H1 (cell line): Measurements from ENCODE around the gene RNF144A. TPM values are rescaled to one million over a fixed set of nuclear protein-coding genes. Genes with fewer than 3 reads are reported as not detected.
A peak's percentile ranks its signal among the peaks of the same experiment; 100 is the strongest.

Experiments
- CTCF ChIA-PET: fragments of 300-600 bp; sonication (Branson Sonifier 250); formaldehyde crosslinking; loops from one replicate; lab custom pipeline; 2021; ENCODE audit not compliant: partially characterized antibody; lab: Charles Lee
- POLR2A ChIA-PET: fragments of 300-600 bp; sonication (Branson Sonifier 250); formaldehyde crosslinking; loops from one replicate; lab custom pipeline; 2021; ENCODE audit warnings: inconsistent platforms; ENCODE audit not compliant: partially characterized antibody; lab: Charles Lee
- DNase-seq, 2 experiments: peaks; one replicate each; pipeline versions ENCODE4 v3.0.0 to v3.0.0-alpha.2; 2010 to 2022; ENCODE audit warnings: low spot score in 2 of 2, low read depth in 1 of 2, mixed read lengths in 1 of 2
- FAIRE-seq: peaks from 2 replicates; lab custom pipeline; 2011; peaks lifted over from hg19 to GRCh38; lab: Jason Lieb, UNC
- H2AFZ ChIP-seq: 2 replicates; pipeline ENCODE4 v1.8.1; 2012; ENCODE audit warnings: low read length, inconsistent platforms
- H2AK5ac ChIP-seq: 2 replicates; pipeline ENCODE4 v1.6.1; 2013; ENCODE audit warnings: low read depth, low read length
- H2BK120ac ChIP-seq: replicated peaks from 2 replicates; pipeline ENCODE3; 2013; ENCODE audit warnings: low read depth, low read length, inconsistent platforms
- H2BK12ac ChIP-seq: 2 replicates; pipeline ENCODE4 v1.6.1; 2013; ENCODE audit warnings: low read depth, low read length
- H2BK15ac ChIP-seq: 2 replicates; pipeline ENCODE4 v1.6.1; 2013; ENCODE audit warnings: low read length
- H2BK20ac ChIP-seq: 2 replicates; pipeline ENCODE4 v1.6.1; 2013; ENCODE audit warnings: low read length
- H2BK5ac ChIP-seq: 2 replicates; pipeline ENCODE4 v1.6.1; 2013; ENCODE audit warnings: low read depth, low read length
- H3K14ac ChIP-seq: 2 replicates; pipeline ENCODE4 v1.6.1; 2013; ENCODE audit warnings: inconsistent platforms; ENCODE audit not compliant: insufficient read length
- H3K18ac ChIP-seq: 2 replicates; pipeline ENCODE4 v1.6.1; 2013; ENCODE audit warnings: low read length; ENCODE audit errors: extremely low read depth
- H3K23ac ChIP-seq: 2 replicates; pipeline ENCODE4 v1.6.1; 2013; ENCODE audit warnings: inconsistent platforms; ENCODE audit not compliant: insufficient read length
- H3K23me2 ChIP-seq: 2 replicates; pipeline ENCODE4 v1.6.1; 2013; ENCODE audit warnings: low read depth, low read length
- H3K27ac ChIP-seq: 2 replicates; pipeline ENCODE4 v1.6.1; 2011; ENCODE audit warnings: low read depth, low read length, inconsistent platforms
- H3K27me3 ChIP-seq, 4 experiments: replicated peaks in 1 of 4; 1 replicate in 1 of 4; 2 replicates in 3 of 4; pipeline versions ENCODE4 v1.6.1 to v1.8.1; 2011 to 2013; ENCODE audit warnings: low read length in 3 of 4, mild to moderate bottlenecking in 3 of 4, inconsistent platforms in 2 of 4, mixed read lengths in 2 of 4, moderate library complexity in 1 of 4; ENCODE audit not compliant: control insufficient read depth in 3 of 4, insufficient read depth in 3 of 4; ENCODE audit errors: extremely low read depth in 1 of 4
- H3K36me3 ChIP-seq, 4 experiments: 2 replicates each; pipeline versions ENCODE4 v1.6.1 to v1.8.1; 2011 to 2013; ENCODE audit warnings: mild to moderate bottlenecking in 4 of 4, low read length in 3 of 4, moderate library complexity in 2 of 4, control low read depth in 1 of 4, inconsistent platforms in 1 of 4; ENCODE audit not compliant: insufficient read depth in 4 of 4, control insufficient read depth in 2 of 4
- H3K4ac ChIP-seq: replicated peaks from 2 replicates; pipeline ENCODE3; 2013; ENCODE audit warnings: low read length, low read depth, mixed read lengths, inconsistent platforms; ENCODE audit not compliant: insufficient read length
- H3K4me1 ChIP-seq, 4 experiments: replicated peaks in 1 of 4; 1 replicate in 1 of 4; 2 replicates in 3 of 4; pipeline versions ENCODE4 v1.6.1 to v1.8.1; 2011 to 2013; ENCODE audit warnings: low read length in 3 of 4, inconsistent platforms in 2 of 4, mixed read lengths in 1 of 4; ENCODE audit not compliant: insufficient read depth in 4 of 4, control insufficient read depth in 3 of 4
- H3K4me2 ChIP-seq, 2 experiments: 2 replicates each; pipeline versions ENCODE4 v1.6.1 to v1.8.1; 2011 to 2013; ENCODE audit warnings: low read depth in 2 of 2, low read length in 2 of 2, control low read depth in 1 of 2, inconsistent platforms in 1 of 2, mild to moderate bottlenecking in 1 of 2; ENCODE audit not compliant: insufficient read depth in 1 of 2
- H3K4me3 ChIP-seq, 4 experiments: fragments of 200-600, 300-600 bp in 1 of 4; sonication (generic), shearing (Covaris generic), sonication (Bioruptor Twin) in 1 of 4; 2 replicates each; pipeline versions ENCODE4 v1.5.1 to v1.8.1; 2011 to 2016; ENCODE audit warnings: low read length in 4 of 4, low read depth in 3 of 4, control low read depth in 2 of 4, inconsistent platforms in 2 of 4, mild to moderate bottlenecking in 2 of 4, mixed read lengths in 1 of 4, moderate library complexity in 1 of 4; ENCODE audit not compliant: insufficient read depth in 2 of 4; ENCODE audit errors: extremely low read depth in 1 of 4
- H3K56ac ChIP-seq: replicated peaks from 2 replicates; pipeline ENCODE3; 2013; ENCODE audit warnings: low read depth, mild to moderate bottlenecking, mixed read lengths, low read length, inconsistent platforms; ENCODE audit not compliant: insufficient read length
- H3K79me1 ChIP-seq: 2 replicates; pipeline ENCODE4 v1.6.1; 2013; ENCODE audit warnings: low read depth, low read length, control low read depth
- H3K79me2 ChIP-seq, 2 experiments: 2 replicates each; pipeline versions ENCODE4 v1.6.1 to v1.8.1; 2012 to 2013; ENCODE audit warnings: low read length in 2 of 2, mild to moderate bottlenecking in 2 of 2, inconsistent platforms in 1 of 2; ENCODE audit not compliant: insufficient read depth in 2 of 2, control insufficient read depth in 1 of 2
- H3K9ac ChIP-seq, 4 experiments: replicated peaks in 1 of 4; 1 replicate in 1 of 4; 2 replicates in 3 of 4; pipeline versions ENCODE4 v1.6.1 to v1.8.1; 2011 to 2013; ENCODE audit warnings: low read depth in 3 of 4, low read length in 3 of 4, control low read depth in 2 of 4, mild to moderate bottlenecking in 2 of 4, moderate library complexity in 2 of 4, inconsistent platforms in 1 of 4; ENCODE audit errors: extremely low read depth in 1 of 4
- H3K9me3 ChIP-seq, 2 experiments: 2 replicates each; pipeline versions ENCODE4 v1.6.1 to v1.8.1; 2012 to 2013; ENCODE audit warnings: mild to moderate bottlenecking in 2 of 2, moderate library complexity in 2 of 2, control low read depth in 1 of 2, inconsistent platforms in 1 of 2, low read depth in 1 of 2, low read length in 1 of 2, mixed read lengths in 1 of 2; ENCODE audit not compliant: insufficient read depth in 2 of 2
- H4K20me1 ChIP-seq, 2 experiments: replicated peaks in 1 of 2; 2 replicates each; pipeline versions ENCODE3 to v1.8.1; 2011 to 2013; ENCODE audit warnings: inconsistent platforms in 2 of 2, low read length in 2 of 2, mild to moderate bottlenecking in 1 of 2; ENCODE audit not compliant: insufficient read depth in 2 of 2, control insufficient read depth in 1 of 2
- H4K5ac ChIP-seq: 2 replicates; pipeline ENCODE4 v1.6.1; 2013; ENCODE audit warnings: low read length, low read depth, mixed read lengths, inconsistent platforms; ENCODE audit not compliant: insufficient read length
- H4K8ac ChIP-seq: 2 replicates; pipeline ENCODE4 v1.8.0; 2013; ENCODE audit warnings: mild to moderate bottlenecking, moderate library complexity, low read length, inconsistent platforms; ENCODE audit not compliant: insufficient read depth; ENCODE audit errors: extremely low read depth
- H4K91ac ChIP-seq: replicated peaks from 2 replicates; pipeline ENCODE3; 2013; ENCODE audit warnings: low read length, mixed read lengths, inconsistent platforms; ENCODE audit not compliant: insufficient read length
- CHD1 ChIP-seq: IDR thresholded peaks from 2 replicates; pipeline ENCODE4 v1.6.1; 2012; ENCODE audit warnings: low read depth, low read length, improper control_type of control experiment
- KDM1A ChIP-seq: fragments of 200-600, 300-600 bp; sonication (generic); IDR thresholded peaks from 2 replicates; pipeline ENCODE4 v1.7.1; 2016; ENCODE audit warnings: mild to moderate bottlenecking, low read length, borderline replicate concordance
- KDM4A ChIP-seq: IDR thresholded peaks from one replicate; pipeline ENCODE4 v1.7.1; 2012; ENCODE audit warnings: low read depth, mild to moderate bottlenecking, moderate library complexity, low read length, inconsistent platforms; ENCODE audit not compliant: severe bottlenecking
- NANOG ChIP-seq: IDR thresholded peaks from 2 replicates; pipeline ENCODE4 v1.6.1; 2011; ENCODE audit warnings: low read length, low read depth, mild to moderate bottlenecking, inconsistent platforms; ENCODE audit not compliant: insufficient read depth, poor library complexity, severe bottlenecking
- SIRT6 ChIP-seq: IDR thresholded peaks from one replicate; pipeline ENCODE4 v1.7.1; 2012; ENCODE audit warnings: low read length, inconsistent platforms
- WGBS, 2 experiments: shearing (Covaris generic) in 1 of 2; methylation state at CpG; one replicate each; pipeline versions ENCODE4 v1.1.6 to v1.1.7; 2013 to 2015; ENCODE audit warnings: low lambda C conversion rate in 2 of 2, mixed read lengths in 2 of 2, inconsistent platforms in 1 of 2, low coverage in 1 of 2, missing lambda C conversion rate in 1 of 2; ENCODE audit not compliant: insufficient replicate concordance in 2 of 2, insufficient coverage in 1 of 2, insufficient read length in 1 of 2; ENCODE audit errors: extremely low coverage in 1 of 2, missing lambda C conversion rate in 1 of 2; 5-methylcytosine and 5-hydroxymethylcytosine counted together
- polyA plus RNA-seq, 7 experiments: library from polyadenylated mRNA; depleted of rRNA in 3 of 7; stranded (reverse) in 5 of 7; unstranded in 2 of 7; fragments of >200 nt in 5 of 7; fragments of 200-250 nt in 2 of 7; gene quantifications; 1 replicate in 5 of 7; 2 replicates in 1 of 7; 4 replicates in 1 of 7; pipeline versions ENCODE4 v1.2.1 to v1.2.3, GENCODE V29; 2011 to 2013; ENCODE audit warnings: missing spikeins in 2 of 7, mixed read lengths in 2 of 7
- total RNA-seq: library from RNA; stranded (reverse); fragmentation: NEBNext Ultra II Directional; extraction: Animal tissue kit (Norgen Biotek cat#: 25700); gene quantifications from 2 replicates; pipeline ENCODE4 v1.2.1, GENCODE V29; 2021
- TF ChIP-seq, protein P1 (sequence below): IDR thresholded peaks from 2 replicates; pipeline ENCODE4 v1.6.1; 2012; ENCODE audit warnings: low read length, inconsistent platforms

Gene RNF144A
- total and polyA plus RNA-seq, 2 of the 8 experiments (the other 6 are each of a cell fraction or from before 2014, with no cell fraction given): 14.0 to 15.0 TPM

DNA sequence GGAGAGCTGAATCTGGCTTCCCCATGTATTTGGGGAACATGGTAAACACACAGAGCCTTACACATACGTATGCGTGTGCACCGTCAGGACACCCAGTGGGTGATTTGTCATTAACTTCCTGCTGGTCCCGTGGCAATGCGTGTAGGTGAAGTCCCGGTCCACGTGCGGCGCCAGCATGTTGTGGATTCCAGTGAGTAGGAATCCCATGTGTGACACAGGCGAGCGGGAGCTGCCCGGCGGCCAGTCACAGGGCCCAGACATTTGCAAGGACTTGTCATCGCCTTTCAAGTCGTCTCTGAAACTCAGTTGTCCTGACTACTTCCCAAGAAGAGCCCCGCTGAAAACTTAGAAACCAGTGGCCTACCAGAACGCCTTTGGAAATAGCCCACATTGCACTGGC is 102.0 kb downstream of the RNF144A start:
- Histone ChIP-seq H3K27me3 (no peaks in the 10 kb centered on the region), H4K20me1 (no peaks in the 10 kb centered on the region), H3K56ac (no peak overlapping the region), H2AK5ac (no peak overlapping the region), H3K36me3 (peaks cover 0 to 4% (median under 1%) of the 10 kb centered on the region in 4 experiments; a peak in 2 of 8 replicates), H3K9ac (no peak overlapping the region), H3K4me1 (peaks cover 0 to 9% (median 2%) of the 10 kb centered on the region in 4 experiments; a peak in 3 of 7 replicates), H2BK15ac (no peak overlapping the region), H4K91ac (no peak overlapping the region), H2BK5ac (no peak overlapping the region), H3K4me3 (no peak overlapping the region), H3K23ac (no peak overlapping the region), H3K14ac (no peak overlapping the region), H3K9me3 (no peaks in the 10 kb centered on the region), H2BK20ac (no peak overlapping the region), H3K4me2 (no peak overlapping the region), H3K79me1 (no peaks in the 10 kb centered on the region), H3K79me2 (no peaks in the 10 kb centered on the region), H2BK120ac (no peak overlapping the region), H4K8ac (peak overlapping the region; percentile 11; the same call in 1 of the 2 replicates), H3K27ac (no peak overlapping the region), H3K23me2 (no peaks in the 10 kb centered on the region), H3K4ac (no peak overlapping the region), H3K18ac (no peak overlapping the region), H2AFZ (no peak overlapping the region), H2BK12ac (no peak overlapping the region), H4K5ac (no peak overlapping the region)
- CTCF ChIA-PET: interaction anchor here (0.7 to 9.8 kb wide), 2 partner anchors 20 to 57 kb away, joined by 3 to 132 read pairs; no protein-coding TSS in a partner anchor
- TF ChIP-seq KDM1A (no peak), KDM4A (no peak), SIRT6 (no peak), NANOG (no peak), CHD1 (no peak)
- TF ChIP-seq, protein P1, sequence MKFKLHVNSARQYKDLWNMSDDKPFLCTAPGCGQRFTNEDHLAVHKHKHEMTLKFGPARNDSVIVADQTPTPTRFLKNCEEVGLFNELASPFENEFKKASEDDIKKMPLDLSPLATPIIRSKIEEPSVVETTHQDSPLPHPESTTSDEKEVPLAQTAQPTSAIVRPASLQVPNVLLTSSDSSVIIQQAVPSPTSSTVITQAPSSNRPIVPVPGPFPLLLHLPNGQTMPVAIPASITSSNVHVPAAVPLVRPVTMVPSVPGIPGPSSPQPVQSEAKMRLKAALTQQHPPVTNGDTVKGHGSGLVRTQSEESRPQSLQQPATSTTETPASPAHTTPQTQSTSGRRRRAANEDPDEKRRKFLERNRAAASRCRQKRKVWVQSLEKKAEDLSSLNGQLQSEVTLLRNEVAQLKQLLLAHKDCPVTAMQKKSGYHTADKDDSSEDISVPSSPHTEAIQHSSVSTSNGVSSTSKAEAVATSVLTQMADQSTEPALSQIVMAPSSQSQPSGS: no peak
- 93% methylated on average over 17 of the region's 17 CpGs; no CpG with 5 or more reads in 1 of the 2 experiments for WGBS, 2 experiments
- no peak for DNase-seq
- POLR2A ChIA-PET: no interaction called here
- FAIRE-seq: no peak
